H1 (cell line): ENCODE data around the gene SLC35G6. TPM values are rescaled to one million over a fixed set of nuclear protein-coding genes. Genes with fewer than 3 reads are reported as not detected.

Source experiments
- GTF2F1 ChIP-seq: IDR thresholded peaks from 2 replicates; pipeline ENCODE4 v1.6.1; 2012; ENCODE audit warnings: low read depth, low read length, improper control_type of control experiment, borderline replicate concordance
- POU5F1 ChIP-seq: IDR thresholded peaks from 2 replicates; pipeline ENCODE4 v1.6.1; 2011; ENCODE audit warnings: low read depth, mild to moderate bottlenecking, low read length, moderate library complexity
- RNF2 ChIP-seq: fragments of 200-900, 300-1000 bp; sonication (generic); IDR thresholded peaks from 2 replicates; pipeline ENCODE4 v1.7.1; 2016; ENCODE audit warnings: borderline replicate concordance, low read depth, mild to moderate bottlenecking, antibody characterized with exemption, low read length; ENCODE audit not compliant: poor library complexity, severe bottlenecking; ENCODE audit errors: missing control alignments
- polyA plus RNA-seq, 7 experiments: library from polyadenylated mRNA; depleted of rRNA in 3 of 7; stranded (reverse) in 5 of 7; unstranded in 2 of 7; fragments of >200 nt in 5 of 7; fragments of 200-250 nt in 2 of 7; gene quantifications; 1 replicate in 5 of 7; 2 replicates in 1 of 7; 4 replicates in 1 of 7; pipeline versions ENCODE4 v1.2.1 to v1.2.3, GENCODE V29; 2011 to 2013; ENCODE audit warnings: missing spikeins in 2 of 7, mixed read lengths in 2 of 7
- total RNA-seq: library from RNA; stranded (reverse); fragmentation: NEBNext Ultra II Directional; extraction: Animal tissue kit (Norgen Biotek cat#: 25700); gene quantifications from 2 replicates; pipeline ENCODE4 v1.2.1, GENCODE V29; 2021

SLC35G6 gene
- total and polyA plus RNA-seq, 2 of the 8 experiments (the other 6 are each of a cell fraction or from before 2014, with no cell fraction given) = 0.05 TPM; not detected in 1

DNA sequence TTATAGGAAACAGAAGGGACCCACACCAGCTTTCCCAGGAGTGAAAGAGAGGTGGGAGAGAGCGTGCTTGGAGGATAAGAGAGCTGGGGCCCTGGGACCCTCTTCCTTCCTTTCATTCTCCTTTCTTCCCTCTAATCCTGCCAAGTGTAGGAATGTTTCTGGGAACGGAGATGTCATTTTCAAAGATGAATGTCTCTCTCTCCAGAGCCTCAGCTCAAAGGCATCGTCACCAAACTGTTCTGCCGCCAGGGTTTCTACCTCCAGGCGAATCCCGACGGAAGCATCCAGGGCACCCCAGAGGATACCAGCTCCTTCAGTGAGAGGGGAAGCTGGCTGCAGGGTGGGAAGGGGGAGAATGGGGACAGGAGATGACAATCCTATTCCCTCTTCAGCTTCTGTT is 40.0 kb upstream of the SLC35G6 start (continued):
- TF ChIP-seq RNF2 (no peak), POU5F1 (no peak), GTF2F1 (no peak)
